Esophagus muscularis mucosa (tissue), 2 donors: Measurements from ENCODE around the gene NPAS3.

Source experiments
- POLR2A ChIP-seq: fragments of 450-650 bp; IDR thresholded peaks from one replicate; pipeline ENCODE4 v1.6.1; 2017; ENCODE audit warnings: antibody characterized with exemption, moderate library complexity, mild to moderate bottlenecking, low read depth
- POLR2AphosphoS5 ChIP-seq, 2 donors: sonication (generic); formaldehyde crosslinking; IDR thresholded peaks; one replicate each; pipeline ENCODE4 v1.6.1; 2017; ENCODE audit warnings: antibody characterized with exemption in 2 of 2

DNA sequence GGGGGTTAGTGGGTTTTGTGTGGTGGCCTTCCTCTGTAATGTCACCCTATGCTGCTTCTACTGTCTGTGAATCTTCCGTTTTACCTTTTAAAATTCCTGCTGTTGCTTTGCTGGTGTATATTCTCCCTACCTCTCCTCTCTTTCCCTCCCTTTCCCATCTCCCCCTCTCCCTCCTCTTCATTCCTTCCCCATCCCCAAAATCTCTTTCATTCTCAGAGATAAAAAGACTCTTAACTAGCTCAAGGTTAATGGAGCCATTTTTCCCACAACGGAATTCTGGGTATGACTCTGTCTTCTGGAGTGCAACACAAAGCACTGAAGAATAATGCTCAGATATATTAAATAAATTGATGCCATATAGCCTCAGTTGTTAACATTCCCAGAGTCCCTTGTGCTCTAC lies 864.1 kb downstream of the NPAS3 start:
- no peak for TF ChIP-seq POLR2AphosphoS5 (IDR thresholded peaks at IDR 0.05)
- TF ChIP-seq POLR2A, result no peak
